GM10266 (cell line): ENCODE measurements around the gene U2AF2.
A peak's percentile ranks its signal among the peaks of the same experiment; 100 is the strongest.

Experiments used
- DNase-seq: peaks from one replicate; pipeline ENCODE4 v3.0.0; 2012; ENCODE audit errors: extremely low spot score
- TF ChIP-seq, protein P1 (sequence below): IDR thresholded peaks from 2 replicates; pipeline ENCODE4 v1.5.1; 2012; ENCODE audit warnings: mild to moderate bottlenecking, low read depth; ENCODE audit not compliant: control insufficient read depth, insufficient read depth; ENCODE audit errors: missing control alignments

U2AF2 gene

DNA sequence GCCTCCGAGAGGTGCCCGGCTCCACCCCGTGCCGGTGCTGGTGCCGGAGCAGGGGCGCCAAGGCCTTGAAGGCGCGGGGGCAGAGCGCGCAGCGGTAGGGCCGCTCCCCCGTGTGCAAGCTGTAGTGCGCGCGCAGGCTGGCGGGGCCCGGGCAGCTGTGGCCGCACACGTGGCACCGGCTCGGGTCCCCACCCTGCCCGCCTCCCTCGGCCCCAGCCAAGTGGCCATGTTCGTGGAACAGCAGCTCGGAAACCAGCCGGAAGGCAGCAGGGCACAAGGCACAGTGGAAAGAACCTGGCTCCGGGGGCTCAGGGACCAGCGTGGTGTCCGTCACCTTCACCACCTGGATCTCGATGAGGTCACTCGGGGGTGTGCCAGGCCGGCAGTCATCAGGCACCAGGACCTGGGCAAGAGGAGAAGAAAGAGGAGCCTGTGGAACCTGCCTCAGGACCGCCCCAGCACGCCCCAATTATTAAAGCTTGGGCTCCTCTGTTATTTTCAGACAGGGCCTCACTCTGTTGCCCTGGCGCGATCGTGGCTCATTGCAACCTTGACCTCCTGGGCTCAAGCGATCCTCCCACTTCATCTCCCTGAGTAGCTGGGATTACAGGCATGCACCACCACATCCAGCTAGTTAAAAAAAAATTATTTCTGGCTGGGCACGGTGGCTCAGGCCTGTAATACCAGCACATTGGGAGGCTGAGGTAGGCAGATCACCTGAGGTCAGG, 32.4 kb upstream of the U2AF2 start:
- TF ChIP-seq, protein P1, sequence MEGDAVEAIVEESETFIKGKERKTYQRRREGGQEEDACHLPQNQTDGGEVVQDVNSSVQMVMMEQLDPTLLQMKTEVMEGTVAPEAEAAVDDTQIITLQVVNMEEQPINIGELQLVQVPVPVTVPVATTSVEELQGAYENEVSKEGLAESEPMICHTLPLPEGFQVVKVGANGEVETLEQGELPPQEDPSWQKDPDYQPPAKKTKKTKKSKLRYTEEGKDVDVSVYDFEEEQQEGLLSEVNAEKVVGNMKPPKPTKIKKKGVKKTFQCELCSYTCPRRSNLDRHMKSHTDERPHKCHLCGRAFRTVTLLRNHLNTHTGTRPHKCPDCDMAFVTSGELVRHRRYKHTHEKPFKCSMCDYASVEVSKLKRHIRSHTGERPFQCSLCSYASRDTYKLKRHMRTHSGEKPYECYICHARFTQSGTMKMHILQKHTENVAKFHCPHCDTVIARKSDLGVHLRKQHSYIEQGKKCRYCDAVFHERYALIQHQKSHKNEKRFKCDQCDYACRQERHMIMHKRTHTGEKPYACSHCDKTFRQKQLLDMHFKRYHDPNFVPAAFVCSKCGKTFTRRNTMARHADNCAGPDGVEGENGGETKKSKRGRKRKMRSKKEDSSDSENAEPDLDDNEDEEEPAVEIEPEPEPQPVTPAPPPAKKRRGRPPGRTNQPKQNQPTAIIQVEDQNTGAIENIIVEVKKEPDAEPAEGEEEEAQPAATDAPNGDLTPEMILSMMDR, result no peak
- peak; percentile 32 for DNase-seq

DNA sequence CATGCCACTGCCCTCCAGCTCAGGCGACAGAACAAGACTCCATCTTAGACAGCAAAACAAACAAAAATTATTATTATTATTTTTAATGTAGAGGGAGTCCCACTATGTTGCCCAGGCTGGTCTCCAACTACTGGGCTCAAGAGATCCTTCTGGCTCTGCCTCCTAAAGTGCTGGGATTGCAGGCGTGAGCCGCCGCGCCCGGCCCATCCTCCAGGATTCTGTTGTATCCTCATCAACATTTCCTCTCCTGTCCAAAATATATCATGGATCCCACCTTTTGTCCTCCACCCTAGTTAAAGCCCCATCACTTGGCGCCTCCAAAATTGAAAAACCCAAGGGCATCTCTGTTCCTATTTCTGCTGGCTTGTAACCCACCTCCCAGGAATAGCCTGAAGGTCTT, 31.7 kb upstream of the U2AF2 start:
- DNase-seq, result peak; percentile 13
- TF ChIP-seq, protein P1, result no peak

DNA sequence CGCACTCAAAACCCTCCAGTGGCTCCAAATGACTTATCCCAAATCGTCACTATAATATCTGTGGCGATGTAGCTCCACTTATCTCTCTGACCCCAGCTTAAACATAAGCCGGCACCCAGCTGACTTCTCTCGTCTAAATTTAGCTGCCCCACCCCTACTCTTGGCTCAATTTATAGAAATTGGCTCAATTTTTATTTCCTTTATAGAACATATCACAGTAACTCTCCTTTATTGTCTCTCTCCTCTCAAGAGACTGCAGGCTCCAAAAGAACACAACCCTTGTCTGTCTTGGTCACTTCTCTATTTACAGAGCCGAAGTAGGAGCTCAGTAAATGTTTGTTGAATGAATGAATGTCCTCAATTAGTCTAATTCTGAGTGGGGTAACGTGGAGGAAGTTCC, 31.3 kb upstream of the U2AF2 start:
- TF ChIP-seq, protein P1, result no peak
- DNase-seq, result no peak

DNA sequence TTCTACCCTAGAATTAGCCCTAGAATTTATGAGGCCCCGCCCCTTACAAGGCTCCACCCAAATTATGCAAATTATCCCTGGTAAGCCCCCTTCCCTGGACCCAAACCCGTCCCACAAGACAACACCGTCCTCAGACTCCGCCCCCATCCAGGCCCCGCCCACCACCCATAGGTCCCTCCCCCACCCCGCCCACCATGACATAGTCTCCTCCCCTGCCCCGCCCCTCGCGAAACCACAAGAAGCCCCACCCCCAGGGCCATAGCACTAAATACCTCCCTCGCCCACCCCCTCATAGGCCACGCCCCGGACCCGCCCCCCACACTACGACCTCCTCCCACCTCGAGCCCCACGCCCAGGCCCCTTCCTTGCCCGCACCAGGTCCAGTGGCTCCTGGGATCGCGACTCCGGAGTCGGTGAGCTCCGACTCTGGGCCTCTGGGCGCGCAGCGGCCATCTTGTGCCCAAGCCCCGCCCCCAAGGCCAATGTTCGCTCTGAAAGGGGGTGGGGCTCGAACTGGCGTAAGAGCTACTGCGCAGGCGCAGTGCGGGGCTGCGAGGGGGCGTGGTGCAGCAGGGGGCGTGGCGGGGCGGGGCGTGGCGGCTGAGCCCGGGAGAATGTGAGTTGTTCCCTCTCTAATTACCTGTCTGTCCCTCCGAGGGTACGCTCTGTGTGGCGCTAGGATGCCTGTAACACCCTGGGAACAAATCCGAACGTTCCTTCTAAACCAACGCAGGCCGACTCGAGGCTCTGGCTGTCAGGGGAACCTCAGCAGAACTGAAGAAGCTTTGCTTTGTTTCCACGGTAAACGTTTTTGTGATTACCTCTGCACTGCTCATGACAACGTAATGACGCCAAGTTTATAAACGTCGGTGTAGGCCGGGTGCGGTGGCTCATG, 30.5 kb upstream of the U2AF2 start, which contains the start of gene ZNF784:
TSS of gene ZNF784 (minus strand) at position 458 of the 895 bp plus-strand sequence. CDS start at position 453, 5 bp downstream.
- DNase-seq, result peak; percentile 96
- TF ChIP-seq, protein P1, result no peak

DNA sequence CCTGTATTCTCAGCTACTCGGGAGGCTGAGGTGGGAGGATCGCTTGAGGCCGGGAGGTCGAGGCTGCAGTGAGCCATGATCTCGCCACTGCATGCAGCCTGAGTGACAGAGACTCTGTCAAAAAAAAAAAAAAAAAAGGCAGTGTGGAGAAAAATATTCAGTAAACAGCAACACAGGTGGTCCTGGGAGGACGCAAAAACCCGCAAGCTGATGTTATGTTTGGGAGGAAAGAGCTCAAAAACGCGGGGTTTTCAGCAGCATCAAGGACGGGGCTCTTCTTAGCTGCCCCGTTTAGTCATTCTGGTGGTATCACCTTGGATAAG, 29.9 kb upstream of the U2AF2 start:
- no peak for DNase-seq
- TF ChIP-seq, protein P1, result no peak

DNA sequence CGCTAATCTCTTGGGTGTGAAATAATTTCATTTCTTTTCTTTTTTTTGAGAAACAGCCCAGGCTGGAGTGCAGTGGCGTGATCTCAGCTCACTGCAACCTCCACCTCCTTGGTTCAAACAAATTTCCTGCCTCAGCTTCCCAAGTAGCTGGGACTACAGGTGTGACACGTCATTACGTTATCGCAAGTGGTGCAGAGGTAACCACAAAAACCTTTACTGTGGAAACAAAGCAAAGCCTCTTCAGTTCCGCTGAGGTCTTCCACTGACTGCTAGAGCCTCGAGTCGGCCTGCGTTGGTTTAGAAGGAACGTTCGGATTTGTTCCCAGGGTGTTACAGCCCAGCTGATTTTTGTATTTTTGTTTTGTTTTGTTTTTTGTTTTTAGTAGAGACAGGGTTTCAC, 28.5 kb upstream of the U2AF2 start:
- no peak for DNase-seq
- TF ChIP-seq, protein P1, result no peak

DNA sequence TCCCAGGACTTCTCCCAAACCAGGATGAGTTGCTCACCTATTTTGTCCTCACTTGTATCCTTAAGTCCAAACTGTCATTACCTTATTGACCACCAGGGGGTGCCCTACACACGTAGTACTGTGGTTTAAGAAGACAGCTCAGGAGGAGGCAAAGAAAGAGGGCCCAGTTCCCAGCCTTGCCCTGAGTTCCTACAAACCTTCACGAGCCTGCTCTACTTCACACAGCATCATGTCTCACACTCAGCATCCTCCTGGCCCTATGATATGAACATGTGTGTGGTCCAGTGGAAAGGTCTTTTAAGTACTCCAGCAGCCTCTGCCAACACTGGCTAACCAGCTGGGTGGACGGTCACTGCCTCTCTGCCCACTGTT, 22.4 kb upstream of the U2AF2 start:
- TF ChIP-seq, protein P1, result peak; percentile 81
- peak; percentile 68 for DNase-seq
